ENCODE data around the gene NETO2. TPM values are rescaled to one million over a fixed set of nuclear protein-coding genes. Genes with fewer than 3 reads are reported as not detected.

The NETO2 gene
- total and polyA plus RNA-seq, 4 donors = 0.20 to 1.6 (median 0.37) TPM

GRCh38 chr16:47134550-47134949 lies 9.2 kb downstream of the NETO2 start:
- Histone ChIP-seq H3K9ac (ENCODE audit: low read depth in 1 of 2, low read length in 2 of 2) (no peak overlapping the region), H3K9me3 (ENCODE audit: control insufficient read depth in 4 of 4, low read length in 3 of 4) (peaks cover 0 to 5% (median 0%) of the 10 kb centered on the region in 4 donors), H3K4me1 (ENCODE audit: control insufficient read depth in 4 of 4, insufficient read depth in 4 of 4, low read length in 3 of 4) (no peaks in the 10 kb centered on the region), H3K27me3 (ENCODE audit: control insufficient read depth in 4 of 4, insufficient read depth in 4 of 4, low read length in 3 of 4) (no peaks in the 10 kb centered on the region), H3K27ac (ENCODE audit: low read depth in 1 of 2, low read length in 2 of 2) (no peak overlapping the region), H3K36me3 (ENCODE audit: control insufficient read depth in 4 of 4, insufficient read depth in 3 of 4, low read depth in 1 of 4, low read length in 3 of 4) (no peaks in the 10 kb centered on the region), H3K4me3 (ENCODE audit: low read depth in 1 of 3, low read length in 3 of 3) (no peak overlapping the region)
- WGBS = 94% methylated on average over 4 of the region's 4 CpGs
- TF ChIP-seq, protein P1, sequence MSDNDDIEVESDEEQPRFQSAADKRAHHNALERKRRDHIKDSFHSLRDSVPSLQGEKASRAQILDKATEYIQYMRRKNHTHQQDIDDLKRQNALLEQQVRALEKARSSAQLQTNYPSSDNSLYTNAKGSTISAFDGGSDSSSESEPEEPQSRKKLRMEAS (IDR thresholded peaks at IDR 0.05) = no peak
- TF ChIP-seq, protein P2, sequence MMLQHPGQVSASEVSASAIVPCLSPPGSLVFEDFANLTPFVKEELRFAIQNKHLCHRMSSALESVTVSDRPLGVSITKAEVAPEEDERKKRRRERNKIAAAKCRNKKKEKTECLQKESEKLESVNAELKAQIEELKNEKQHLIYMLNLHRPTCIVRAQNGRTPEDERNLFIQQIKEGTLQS (IDR thresholded peaks at IDR 0.05) = no peak
- TF ChIP-seq REST (IDR thresholded peaks at IDR 0.05) (no peak), YY1 (IDR thresholded peaks at IDR 0.05) (no peak)
- DNase-seq (ENCODE audit: low spot score) = no peak

DNA sequence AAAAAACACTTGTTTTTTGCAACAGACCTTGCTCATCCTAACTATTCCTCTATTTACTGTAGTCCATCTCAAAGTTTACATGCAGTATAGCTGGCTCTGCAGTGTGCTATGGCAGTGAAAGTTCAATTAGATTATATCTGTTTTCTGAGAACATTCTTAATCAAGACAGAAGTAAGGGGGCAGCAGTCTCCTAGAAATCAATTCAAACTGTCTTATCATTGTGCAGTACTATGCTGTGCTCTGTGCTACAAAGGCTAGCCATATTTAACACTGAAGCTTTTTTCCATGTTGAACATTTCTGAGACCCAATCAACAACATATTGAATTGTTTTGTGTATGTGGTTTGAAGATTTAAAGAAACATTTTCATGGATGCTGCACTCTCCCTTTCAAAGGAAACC lies 11.4 kb downstream of the NETO2 start:
- Histone ChIP-seq H3K4me1 (ENCODE audit: control insufficient read depth in 4 of 4, insufficient read depth in 4 of 4, low read length in 3 of 4) (no peaks in the 10 kb centered on the region), H3K27me3 (ENCODE audit: control insufficient read depth in 4 of 4, insufficient read depth in 4 of 4, low read length in 3 of 4) (peaks cover 0 to 4% (median 2%) of the 10 kb centered on the region in 4 donors), H3K9ac (ENCODE audit: low read depth in 1 of 2, low read length in 2 of 2) (no peak overlapping the region), H3K27ac (ENCODE audit: low read depth in 1 of 2, low read length in 2 of 2) (no peak overlapping the region), H3K9me3 (ENCODE audit: control insufficient read depth in 4 of 4, low read length in 3 of 4) (peaks cover 0 to 5% (median 0%) of the 10 kb centered on the region in 4 donors), H3K36me3 (ENCODE audit: control insufficient read depth in 4 of 4, insufficient read depth in 3 of 4, low read depth in 1 of 4, low read length in 3 of 4) (no peaks in the 10 kb centered on the region), H3K4me3 (ENCODE audit: low read depth in 1 of 3, low read length in 3 of 3) (no peak overlapping the region)
- no peak for DNase-seq (ENCODE audit: low spot score)
- TF ChIP-seq, protein P1 (IDR thresholded peaks at IDR 0.05) = no peak
- TF ChIP-seq HNF4A (conservative IDR thresholded peaks at IDR 0.05) (no peak), YY1 (IDR thresholded peaks at IDR 0.05) (no peak), ZBTB33 (IDR thresholded peaks at IDR 0.05) (no peak), EGR1 (IDR thresholded peaks at IDR 0.05; ENCODE audit: low read depth in 2 of 2) (no peak), NR2F2 (IDR thresholded peaks at IDR 0.05) (no peak), GABPA (IDR thresholded peaks at IDR 0.05 in 1 of 2, conservative IDR thresholded peaks at IDR 0.05 in 1 of 2) (no peak), RXRA (IDR thresholded peaks at IDR 0.05) (no peak), HNF4G (IDR thresholded peaks at IDR 0.05) (no peak), TAF1 (conservative IDR thresholded peaks at IDR 0.05) (no peak), SP1 (IDR thresholded peaks at IDR 0.05) (no peak), JUND (IDR thresholded peaks at IDR 0.05) (no peak), FOXA1 (IDR thresholded peaks at IDR 0.05) (no peak), FOXA2 (IDR thresholded peaks at IDR 0.05) (no peak)
- TF ChIP-seq, protein P3, sequence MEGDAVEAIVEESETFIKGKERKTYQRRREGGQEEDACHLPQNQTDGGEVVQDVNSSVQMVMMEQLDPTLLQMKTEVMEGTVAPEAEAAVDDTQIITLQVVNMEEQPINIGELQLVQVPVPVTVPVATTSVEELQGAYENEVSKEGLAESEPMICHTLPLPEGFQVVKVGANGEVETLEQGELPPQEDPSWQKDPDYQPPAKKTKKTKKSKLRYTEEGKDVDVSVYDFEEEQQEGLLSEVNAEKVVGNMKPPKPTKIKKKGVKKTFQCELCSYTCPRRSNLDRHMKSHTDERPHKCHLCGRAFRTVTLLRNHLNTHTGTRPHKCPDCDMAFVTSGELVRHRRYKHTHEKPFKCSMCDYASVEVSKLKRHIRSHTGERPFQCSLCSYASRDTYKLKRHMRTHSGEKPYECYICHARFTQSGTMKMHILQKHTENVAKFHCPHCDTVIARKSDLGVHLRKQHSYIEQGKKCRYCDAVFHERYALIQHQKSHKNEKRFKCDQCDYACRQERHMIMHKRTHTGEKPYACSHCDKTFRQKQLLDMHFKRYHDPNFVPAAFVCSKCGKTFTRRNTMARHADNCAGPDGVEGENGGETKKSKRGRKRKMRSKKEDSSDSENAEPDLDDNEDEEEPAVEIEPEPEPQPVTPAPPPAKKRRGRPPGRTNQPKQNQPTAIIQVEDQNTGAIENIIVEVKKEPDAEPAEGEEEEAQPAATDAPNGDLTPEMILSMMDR (IDR thresholded peaks at IDR 0.05; ENCODE audit: low read depth, low read length, missing input control) = no peak
- TF ChIP-seq, protein P2 (IDR thresholded peaks at IDR 0.05) = no peak
